GM12874 (cell line): ENCODE measurements around the gene PPIG.

ENCODE experiments used
- CTCF ChIP-seq: IDR thresholded peaks from 2 replicates; pipeline ENCODE4 v1.5.1; 2011; ENCODE audit warnings: low read depth, mild to moderate bottlenecking, control low read depth, low read length, moderate library complexity; ENCODE audit not compliant: insufficient read depth

Gene PPIG

GRCh38 chr2:169672406-169672805, 88.3 kb downstream of the PPIG start:
- TF ChIP-seq CTCF = no peak

- no peak for TF ChIP-seq CTCF
These were observed 89.0 kb downstream of the PPIG start for GRCh38 chr2:169673106-169673505.

- TF ChIP-seq CTCF = no peak
These were observed 89.8 kb downstream of the PPIG start for GRCh38 chr2:169673921-169674320.

- 0 out of 2 replicates have a peak, but pooled peaks have one; percentile 9 for TF ChIP-seq CTCF
These were observed 92.2 kb downstream of the PPIG start for GRCh38 chr2:169676357-169676756.

GRCh38 chr2:169676850-169677249, 92.7 kb downstream of the PPIG start:
- no peak for TF ChIP-seq CTCF

GRCh38 chr2:169683054-169683424, 98.9 kb downstream of the PPIG start:
- TF ChIP-seq CTCF = no peak

GRCh38 chr2:169683425-169684134, 99.4 kb downstream of the PPIG start:
- no peak for TF ChIP-seq CTCF
